ENCODE results near the gene OBP2A. TPM values are rescaled to one million over a fixed set of nuclear protein-coding genes. Genes with fewer than 3 reads are reported as not detected.

Gene OBP2A
- total and polyA plus RNA-seq, 2 donors (not counting 3 experiments of a cell fraction or from before 2014, with no cell fraction given): not detected

DNA sequence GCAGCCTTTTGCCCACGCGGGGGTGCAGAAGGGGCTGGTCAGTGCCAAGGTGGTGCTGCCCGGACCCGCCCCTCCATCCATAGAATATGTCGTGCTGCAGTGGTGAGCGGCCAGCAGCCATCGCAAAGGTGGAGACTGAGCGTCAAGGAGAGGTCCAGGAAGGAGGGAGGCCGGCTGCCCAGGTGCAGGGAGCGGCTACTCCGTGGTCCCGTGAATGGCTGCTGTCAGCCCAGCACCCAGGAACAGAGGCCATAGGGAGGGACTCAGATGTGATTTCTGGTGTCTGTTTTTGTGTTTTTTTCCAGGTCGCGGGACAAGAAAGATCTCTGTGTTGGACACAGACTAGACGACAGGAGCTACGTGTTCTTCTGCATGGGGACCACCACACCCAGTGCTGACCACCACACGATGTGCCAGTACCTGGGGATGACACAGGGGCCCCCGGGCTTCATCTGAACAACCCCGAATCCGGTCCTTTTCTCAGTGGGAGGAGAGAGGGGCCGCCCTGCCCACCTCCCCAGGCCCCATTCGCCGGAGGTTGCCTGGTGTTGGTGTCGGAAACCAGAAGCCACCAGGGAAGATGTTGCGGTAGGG is 44.7 kb downstream of the OBP2A start:
- Histone ChIP-seq H3K36me3 (ENCODE audit: control insufficient read depth in 2 of 2, extremely low read depth in 1 of 2, insufficient read depth in 2 of 2, low read length in 2 of 2) (no peaks in the 10 kb centered on the region), H3K27me3 (ENCODE audit: control insufficient read depth in 2 of 2, insufficient read depth in 2 of 2, low read length in 2 of 2) (peaks cover 0 to 6% of the 10 kb centered on the region in 2 experiments), H3K4me1 (ENCODE audit: control insufficient read depth, extremely low read depth, insufficient read depth, low read length) (peaks cover 6% of the 10 kb centered on the region), H3K4me3 (replicated peaks in 1 of 3; ENCODE audit: insufficient read depth in 1 of 3, low read depth in 1 of 3, low read length in 3 of 3) (no peak overlapping the region), H3K4me2 (ENCODE audit: insufficient read depth, low read length) (no peak overlapping the region), H3K9me3 (replicated peaks; ENCODE audit: control insufficient read depth, insufficient read depth, low read length) (no peaks in the 10 kb centered on the region), H3K9ac (replicated peaks; ENCODE audit: extremely low read depth, insufficient read depth, low read length) (no peak overlapping the region), H3K79me2 (ENCODE audit: control insufficient read depth, insufficient read depth, low read length) (no peaks in the 10 kb centered on the region), H4K20me1 (replicated peaks; ENCODE audit: control insufficient read depth, extremely low read depth, insufficient read depth, low read length) (no peaks in the 10 kb centered on the region), H3K27ac (ENCODE audit: insufficient read depth, low read depth, low read length) (no peak overlapping the region), H2AFZ (ENCODE audit: low read depth, low read length) (no peak overlapping the region), H3K9me1 (replicated peaks; ENCODE audit: control insufficient read depth, extremely low read depth, insufficient read depth, low read length) (no peaks in the 10 kb centered on the region)
- no peak for TF ChIP-seq POLR2AphosphoS5 (IDR thresholded peaks at IDR 0.05; ENCODE audit: insufficient read depth, low read depth, low read length)
- TF ChIP-seq, protein P1, sequence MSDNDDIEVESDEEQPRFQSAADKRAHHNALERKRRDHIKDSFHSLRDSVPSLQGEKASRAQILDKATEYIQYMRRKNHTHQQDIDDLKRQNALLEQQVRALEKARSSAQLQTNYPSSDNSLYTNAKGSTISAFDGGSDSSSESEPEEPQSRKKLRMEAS (IDR thresholded peaks at IDR 0.05; ENCODE audit: insufficient read depth, insufficient read length): no peak
- no peak for TF ChIP-seq GATA2 (IDR thresholded peaks at IDR 0.05; ENCODE audit: insufficient read depth, insufficient read length, low read depth, low read length)
- TF ChIP-seq, protein P2, sequence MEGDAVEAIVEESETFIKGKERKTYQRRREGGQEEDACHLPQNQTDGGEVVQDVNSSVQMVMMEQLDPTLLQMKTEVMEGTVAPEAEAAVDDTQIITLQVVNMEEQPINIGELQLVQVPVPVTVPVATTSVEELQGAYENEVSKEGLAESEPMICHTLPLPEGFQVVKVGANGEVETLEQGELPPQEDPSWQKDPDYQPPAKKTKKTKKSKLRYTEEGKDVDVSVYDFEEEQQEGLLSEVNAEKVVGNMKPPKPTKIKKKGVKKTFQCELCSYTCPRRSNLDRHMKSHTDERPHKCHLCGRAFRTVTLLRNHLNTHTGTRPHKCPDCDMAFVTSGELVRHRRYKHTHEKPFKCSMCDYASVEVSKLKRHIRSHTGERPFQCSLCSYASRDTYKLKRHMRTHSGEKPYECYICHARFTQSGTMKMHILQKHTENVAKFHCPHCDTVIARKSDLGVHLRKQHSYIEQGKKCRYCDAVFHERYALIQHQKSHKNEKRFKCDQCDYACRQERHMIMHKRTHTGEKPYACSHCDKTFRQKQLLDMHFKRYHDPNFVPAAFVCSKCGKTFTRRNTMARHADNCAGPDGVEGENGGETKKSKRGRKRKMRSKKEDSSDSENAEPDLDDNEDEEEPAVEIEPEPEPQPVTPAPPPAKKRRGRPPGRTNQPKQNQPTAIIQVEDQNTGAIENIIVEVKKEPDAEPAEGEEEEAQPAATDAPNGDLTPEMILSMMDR (IDR thresholded peaks at IDR 0.05; ENCODE audit: extremely low read depth in 1 of 2, insufficient read depth in 1 of 2, low read depth in 1 of 2, low read length in 2 of 2): no peak
- no peak for TF ChIP-seq JUN (IDR thresholded peaks at IDR 0.05; ENCODE audit: borderline replicate concordance, insufficient read depth, insufficient read length, low read depth)
- TF ChIP-seq MYC (IDR thresholded peaks at IDR 0.05; ENCODE audit: low read depth, low read length): no peak
- no peak for TF ChIP-seq POLR2A (IDR thresholded peaks at IDR 0.05; ENCODE audit: low read depth, low read length)
- no peak for TF ChIP-seq EZH2 (IDR thresholded peaks at IDR 0.05; ENCODE audit: borderline replicate concordance, low read depth, low read length, severe bottlenecking)
- CTCF ChIA-PET: no interaction called here
- dilution Hi-C loops (cut with MboI; ENCODE audit: extremely low pct_ligation_motif_present, low sequenced_read_pairs) (no loop called here), intact Hi-C loops (cut with micrococcal nuclease) (no loop called here)
- FAIRE-seq (no peak), DNase-seq (ENCODE audit: low read depth, low spot score) (no peak)
- BruUV-seq (replicated peaks): no TSS peak
- POLR2A ChIA-PET: no interaction called here
